Natural killer cell (primary cell): Measurements from ENCODE around the gene RTL1. TPM values are rescaled to one million over a fixed set of nuclear protein-coding genes. Genes with fewer than 3 reads are reported as not detected.

Experiments used
- ATAC-seq, 3 donors: fragments of 150-1000 bp in 2 of 3; fragments of 200-7000 bp in 1 of 3; cut with Tn5 transposase; 1 replicate in 1 of 3; 2 replicates in 2 of 3; pipeline ENCODE4 v1.10.0; 2021; ENCODE audit warnings: mild to moderate bottlenecking in 2 of 3, moderate library complexity in 2 of 3
- DNase-seq, 2 donors: peaks; one replicate each; pipeline versions ENCODE4 v3.0.0 to v3.0.0-alpha.2; 2013 to 2021; ENCODE audit warnings: mixed read lengths in 1 of 2
- H3K27ac ChIP-seq: one replicate; pipeline ENCODE4 v1.5.1; 2013; ENCODE audit warnings: mild to moderate bottlenecking, low read length
- H3K27me3 ChIP-seq: one replicate; pipeline ENCODE4 v1.6.1; 2013; ENCODE audit warnings: low read length; ENCODE audit not compliant: control insufficient read depth, insufficient read depth
- H3K36me3 ChIP-seq: one replicate; pipeline ENCODE4 v1.6.1; 2013; ENCODE audit warnings: low read length; ENCODE audit not compliant: control insufficient read depth, insufficient read depth
- H3K4me1 ChIP-seq: one replicate; pipeline ENCODE4 v1.6.1; 2013; ENCODE audit warnings: low read length; ENCODE audit not compliant: control insufficient read depth, insufficient read depth
- H3K4me3 ChIP-seq: one replicate; pipeline ENCODE4 v1.5.1; 2013; ENCODE audit warnings: low read length
- H3K9me3 ChIP-seq: one replicate; pipeline ENCODE4 v1.6.1; 2013; ENCODE audit warnings: low read length; ENCODE audit not compliant: control insufficient read depth, insufficient read depth
- H3K27ac Mint-ChIP-seq, 2 donors: one replicate each; pipeline ENCODE4 v1.8.0; 2022; ENCODE audit warnings: mild to moderate bottlenecking in 2 of 2, mixed read lengths in 2 of 2, moderate library complexity in 1 of 2
- H3K27me3 Mint-ChIP-seq, 2 donors: one replicate each; pipeline ENCODE4 v1.8.0; 2022; ENCODE audit warnings: low read depth in 2 of 2, mixed read lengths in 2 of 2
- H3K36me3 Mint-ChIP-seq: one replicate; pipeline ENCODE4 v1.8.0; 2022; ENCODE audit warnings: mixed read lengths
- H3K4me1 Mint-ChIP-seq, 2 donors: one replicate each; pipeline ENCODE4 v1.8.0; 2022; ENCODE audit warnings: mixed read lengths in 2 of 2
- H3K4me3 Mint-ChIP-seq: one replicate; pipeline ENCODE4 v1.8.0; 2022; ENCODE audit warnings: mild to moderate bottlenecking, moderate library complexity, mixed read lengths
- H3K9me3 Mint-ChIP-seq, 2 donors: one replicate each; pipeline ENCODE4 v1.8.0; 2022; ENCODE audit warnings: mixed read lengths in 2 of 2
- CTCF ChIP-seq: fragments of 200-600 bp; IDR thresholded peaks from one replicate; pipeline ENCODE4 v1.8.0; 2022; ENCODE audit warnings: antibody characterized with exemption
- WGBS: methylation state at CpG from one replicate; pipeline ENCODE4 v1.1.7; 2013; ENCODE audit warnings: missing lambda C conversion rate; ENCODE audit not compliant: insufficient coverage; 5-methylcytosine and 5-hydroxymethylcytosine counted together
- intact Hi-C: fragments of 100-400 bp; cut with micrococcal nuclease; formaldehyde crosslinking; loops from one replicate; pipeline ENCODE4 v1.14.2; 2022
- total RNA-seq, 4 donors: library from RNA; stranded (reverse); fragments of 120-200 nt in 1 of 4; gene quantifications; one replicate each; pipeline versions ENCODE4 v1.2.3 to v1.2.4, GENCODE V29; 2013 to 2022

RTL1 gene
- total RNA-seq, 3 donors from 2014 or later (not counting 1 experiment from before 2014, with no cell fraction given) = not detected

GRCh38 chr14:100871234-100872186, 32.0 kb downstream of the RTL1 start:
- Mint-ChIP-seq H3K4me3 (no peak overlapping the region), H3K36me3 (no peaks in the 10 kb centered on the region), H3K27me3 (no peaks in the 10 kb centered on the region), H3K4me1 (peaks cover 0 to 17% of the 10 kb centered on the region in 2 donors), H3K27ac (peak overlapping the region in 1 of 2 donors; percentile 30), H3K9me3 (no peaks in the 10 kb centered on the region)
- Histone ChIP-seq H3K4me3 (no peak overlapping the region), H3K27me3 (no peaks in the 10 kb centered on the region), H3K9me3 (no peaks in the 10 kb centered on the region), H3K4me1 (no peaks in the 10 kb centered on the region), H3K27ac (no peak overlapping the region), H3K36me3 (no peaks in the 10 kb centered on the region)
- no peak for DNase-seq
- no peak for ATAC-seq
- intact Hi-C loops = no loop called here
- WGBS = 84% methylated on average over 16 of the region's 16 CpGs
- no peak for TF ChIP-seq CTCF

GRCh38 chr14:100868621-100869370, 34.7 kb downstream of the RTL1 start:
- H3K36me3 ChIP-seq = no peaks in the 10 kb centered on the region
- no peaks in the 10 kb centered on the region for H3K27me3 ChIP-seq
- H3K4me3 Mint-ChIP-seq = no peak overlapping the region
- H3K36me3 Mint-ChIP-seq = no peaks in the 10 kb centered on the region
- H3K4me1 ChIP-seq = no peaks in the 10 kb centered on the region
- H3K27ac ChIP-seq = no peak overlapping the region
- ATAC-seq (no peak), DNase-seq (no peak)
- H3K4me3 ChIP-seq = no peak overlapping the region
- peaks cover 0 to 17% of the 10 kb centered on the region in 2 donors for H3K4me1 Mint-ChIP-seq
- 90% methylated on average over 21 of the region's 24 CpGs for WGBS
- no peaks in the 10 kb centered on the region for H3K9me3 Mint-ChIP-seq
- TF ChIP-seq CTCF = no peak
- no peaks in the 10 kb centered on the region for H3K27me3 Mint-ChIP-seq
- intact Hi-C loops = no loop called here
- no peak overlapping the region for H3K27ac Mint-ChIP-seq
- H3K9me3 ChIP-seq = no peaks in the 10 kb centered on the region

- WGBS = 90% methylated on average over 12 of the region's 13 CpGs
These were observed 35.7 kb downstream of the RTL1 start for GRCh38 chr14:100867631-100868315.

More at GRCh38 chr14:100867631-100868315, 35.7 kb downstream of the RTL1 start:
- no peak overlapping the region for H3K4me3 ChIP-seq
- H3K27me3 ChIP-seq = no peaks in the 10 kb centered on the region
- Mint-ChIP-seq H3K27ac (no peak overlapping the region), H3K36me3 (no peaks in the 10 kb centered on the region), H3K27me3 (no peaks in the 10 kb centered on the region), H3K4me3 (no peak overlapping the region), H3K4me1 (peaks cover 0 to 13% of the 10 kb centered on the region in 2 donors), H3K9me3 (no peaks in the 10 kb centered on the region)
- no peaks in the 10 kb centered on the region for H3K36me3 ChIP-seq
- TF ChIP-seq CTCF = no peak
- no peaks in the 10 kb centered on the region for H3K4me1 ChIP-seq
- no peaks in the 10 kb centered on the region for H3K9me3 ChIP-seq
- no peak for DNase-seq
- H3K27ac ChIP-seq = no peak overlapping the region
- ATAC-seq = no peak
- intact Hi-C loops = no loop called here
